RWPE1 (cell line): ENCODE measurements around the gene DHFR2.

ENCODE experiments used
- CTCF ChIA-PET: fragments of 350-600 bp; sonication (Branson Sonifier 250); formaldehyde crosslinking; extraction: SDS; loops from one replicate; lab custom pipeline; 2021; lab: Yijun Ruan, JAX
- POLR2A ChIA-PET: fragments of 400-600 bp; formaldehyde crosslinking; extraction: SDS; loops from one replicate; lab custom pipeline; 2020; ENCODE audit warnings: antibody characterized with exemption; ENCODE audit not compliant: low non-redundant PET; lab: Yijun Ruan, JAX
- DNase-seq: peaks from one replicate; pipeline ENCODE4 v3.0.0; 2012; ENCODE audit warnings: low spot score
- H3K27ac ChIP-seq: fragments of 450-650 bp; 2 replicates; pipeline ENCODE4 v1.5.1; 2017
- CTCF ChIP-seq: fragments of 450-650 bp; conservative IDR thresholded peaks from 2 replicates; pipeline ENCODE4 v1.5.1; 2017; ENCODE audit warnings: low read depth, mild to moderate bottlenecking

DHFR2 gene

GRCh38 chr3:94043285-94043684 lies 19.4 kb downstream of the DHFR2 start:
- POLR2A ChIA-PET = no interaction called here
- DNase-seq = no peak
- no peak overlapping the region for H3K27ac ChIP-seq
- no peak for TF ChIP-seq CTCF
- CTCF ChIA-PET = no interaction called here

GRCh38 chr3:94036909-94037507 lies 25.7 kb downstream of the DHFR2 start:
- POLR2A ChIA-PET = no interaction called here
- peak; percentile 36 for TF ChIP-seq CTCF
- CTCF ChIA-PET = interaction anchor here (0.6 to 1.0 kb wide), 2 partner anchors 32 to 142 kb away, joined by 4 read pairs; no protein-coding TSS in a partner anchor
- peak; percentile 30 for DNase-seq
- no peak overlapping the region for H3K27ac ChIP-seq

- no peak for TF ChIP-seq CTCF
- peak; percentile 67 for DNase-seq
- CTCF ChIA-PET = no interaction called here
- POLR2A ChIA-PET = no interaction called here
- no peak within 1 kb of the TSS for H3K27ac ChIP-seq
These were observed 34.5 kb downstream of the DHFR2 start, which contains the start of gene STX19 for GRCh38 chr3:94028093-94028837. Gene STX19 (minus strand): TSS chr3:94028597. CDS start chr3:94015269, 13,328 bp downstream.

- ChIA-PET CTCF (no interaction called here), POLR2A (no interaction called here)
- H3K27ac ChIP-seq = no peak overlapping the region
- TF ChIP-seq CTCF = no peak
- no peak for DNase-seq
These were observed 36.1 kb downstream of the DHFR2 start for GRCh38 chr3:94026623-94027022.

- POLR2A ChIA-PET = no interaction called here
- DNase-seq = no peak
- no peak for TF ChIP-seq CTCF
- H3K27ac ChIP-seq = no peak overlapping the region
- CTCF ChIA-PET = interaction anchor here (0.6 kb wide), 1 partner anchor 20 kb away, joined by 6 read pairs; no protein-coding TSS in a partner anchor
These were observed 38.3 kb downstream of the DHFR2 start for GRCh38 chr3:94024385-94024784.

- no peak overlapping the region for H3K27ac ChIP-seq
- TF ChIP-seq CTCF = no peak
- ChIA-PET CTCF (interaction anchor here (0.5 kb wide), 1 partner anchor 16 kb away, joined by 4 read pairs; no protein-coding TSS in a partner anchor), POLR2A (no interaction called here)
- no peak for DNase-seq
These were observed 42.4 kb downstream of the DHFR2 start for GRCh38 chr3:94020293-94020692.
